Measurements from ENCODE around the gene DOK5.
"Not testable (repeated sequence)": the region's sequence is repeated elsewhere in the genome, so short reads cannot be mapped to it uniquely, and the experiment has no call there.

Gene DOK5

GRCh38 chr20:54475334-54476168 lies at the start of gene DOK5:
Gene DOK5 (plus strand): TSS chr20:54475593. CDS start chr20:54475947, 354 bp downstream.
- no peak for DNase-seq

- no peak for DNase-seq
These were observed 46.0 kb upstream of the DOK5 start for GRCh38 chr20:54429364-54429763.

- DNase-seq: no peak
These were observed 44.0 kb upstream of the DOK5 start for GRCh38 chr20:54431156-54431944.

GRCh38 chr20:54432966-54433365 lies 42.4 kb upstream of the DOK5 start:
- no peak for DNase-seq

DNA sequence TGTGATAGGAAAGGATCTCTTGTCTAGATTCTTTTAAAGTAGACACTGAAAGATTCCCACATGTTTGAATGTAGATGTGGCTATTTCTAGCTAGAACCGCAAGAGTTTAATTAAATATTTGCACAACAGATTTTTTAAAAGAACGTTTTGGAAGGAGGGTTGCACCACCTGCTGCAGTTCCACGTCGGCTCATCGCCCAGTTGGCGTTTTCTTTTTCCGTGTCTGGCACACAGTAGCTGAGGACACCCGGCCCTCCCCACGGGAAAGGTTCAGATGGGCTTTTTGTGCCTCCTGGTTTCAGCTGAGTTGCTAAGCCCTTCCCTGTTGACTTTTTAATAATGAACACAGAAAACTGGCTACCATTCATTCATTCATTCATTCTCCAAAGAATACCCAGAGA lies 41.8 kb upstream of the DOK5 start:
- no peak for DNase-seq

DNA sequence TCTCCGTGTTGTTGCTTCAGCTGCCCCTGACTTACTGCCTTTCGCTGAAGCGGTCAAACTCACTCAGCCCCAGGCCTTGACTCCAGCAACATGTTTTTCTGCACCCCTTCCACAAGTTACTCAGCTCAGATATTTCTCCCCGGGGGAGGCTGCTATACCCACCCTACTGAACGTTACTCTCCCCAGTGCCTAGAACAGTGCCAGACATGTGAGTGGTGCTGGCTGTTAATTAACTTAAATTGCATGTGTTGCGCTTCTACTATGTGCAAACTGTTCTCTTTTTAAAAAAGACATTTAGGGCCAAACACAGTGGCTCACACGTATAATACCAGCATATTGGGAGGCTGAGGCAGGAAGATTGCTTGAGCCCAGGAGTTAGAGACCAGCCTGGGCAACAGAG lies 41.2 kb upstream of the DOK5 start:
- DNase-seq: no peak

DNA sequence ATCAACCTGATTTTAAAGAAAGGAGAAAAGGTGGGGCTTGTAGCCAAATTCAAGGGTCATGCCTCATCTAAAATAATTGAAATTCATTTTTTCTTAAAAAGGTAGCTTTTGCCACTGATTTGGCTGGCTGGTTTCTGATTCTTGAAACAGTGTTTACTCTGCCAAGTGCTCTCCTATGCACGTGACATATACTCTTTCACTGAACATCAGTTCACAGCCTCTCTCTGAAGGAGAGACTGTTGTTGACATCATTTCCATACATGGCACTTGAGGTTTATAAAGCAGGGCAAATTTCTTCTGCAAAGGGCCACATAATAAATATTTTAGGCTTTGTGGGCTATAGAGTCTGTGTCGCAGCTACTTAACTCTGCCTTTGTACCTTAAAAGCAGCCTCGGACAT lies 40.4 kb upstream of the DOK5 start:
- DNase-seq: no peak

- DNase-seq: not testable (repeated sequence)
These were observed 39.0 kb upstream of the DOK5 start for GRCh38 chr20:54436410-54436809.

- DNase-seq: no peak
These were observed 37.2 kb upstream of the DOK5 start for GRCh38 chr20:54438166-54438565.

DNA sequence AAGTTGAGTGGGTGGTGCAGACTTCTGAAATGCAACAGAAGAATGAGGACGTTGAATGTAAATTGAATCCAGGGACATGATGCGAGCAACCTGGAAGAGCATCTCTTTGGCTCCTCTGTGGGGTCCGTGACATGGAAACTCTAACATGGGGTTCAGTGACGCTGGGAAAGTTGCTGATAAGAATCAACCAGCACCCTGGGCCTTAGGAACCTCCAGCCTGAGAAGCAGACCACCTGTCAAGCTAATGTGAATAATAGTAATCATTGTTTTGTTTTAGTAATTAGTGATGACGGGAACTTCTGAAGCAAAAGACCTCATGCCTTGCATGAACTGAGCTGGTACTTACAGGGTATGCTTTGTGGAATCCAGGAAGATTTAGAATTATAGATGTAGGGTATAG lies 25.2 kb upstream of the DOK5 start:
- DNase-seq: no peak

- no peak for DNase-seq
These were observed 24.2 kb upstream of the DOK5 start for GRCh38 chr20:54451171-54451570.

DNA sequence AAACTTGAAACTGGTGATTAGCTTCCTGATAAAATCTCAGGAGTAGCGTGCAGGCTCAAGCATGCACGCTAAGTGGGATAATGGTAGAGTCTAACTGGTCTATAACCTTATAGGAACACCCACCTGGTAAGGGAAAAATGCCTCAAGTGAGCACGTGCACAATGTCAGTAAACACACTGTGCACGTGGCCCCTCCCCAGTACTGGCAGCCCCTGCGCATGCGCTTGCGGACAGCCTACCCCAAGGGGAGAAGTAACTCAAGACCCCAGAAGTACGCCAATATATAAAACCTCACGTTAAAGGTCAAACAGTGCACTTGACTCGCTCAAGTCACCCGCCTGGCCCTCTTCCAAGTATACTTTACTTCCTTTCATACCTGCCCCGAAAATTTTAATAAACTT lies 23.1 kb upstream of the DOK5 start:
- no peak for DNase-seq

- DNase-seq: no peak
These were observed 20.4 kb upstream of the DOK5 start for GRCh38 chr20:54454982-54455381.

GRCh38 chr20:54456423-54456822 lies 19.0 kb upstream of the DOK5 start:
- no peak for DNase-seq

- DNase-seq: no peak
These were observed 18.4 kb upstream of the DOK5 start for GRCh38 chr20:54456961-54457360.

DNA sequence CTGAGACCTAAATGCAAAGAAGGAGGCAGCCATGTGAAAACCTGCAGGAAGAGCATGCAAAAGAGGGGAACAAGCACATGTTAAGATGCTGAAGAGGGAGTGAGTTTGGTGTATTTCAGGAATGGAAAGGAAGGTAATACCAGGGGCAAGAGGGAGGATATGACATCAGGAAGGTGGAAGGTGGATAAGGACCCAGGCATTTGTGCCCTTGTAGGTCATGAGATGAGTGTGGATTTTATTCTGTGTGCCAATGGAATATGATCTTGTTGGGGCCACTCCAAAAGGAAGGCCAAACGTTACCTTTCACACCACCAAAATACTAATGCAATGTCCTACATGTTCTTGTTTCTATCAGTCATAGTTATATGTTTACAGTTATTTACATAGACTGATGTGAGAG lies 17.2 kb upstream of the DOK5 start:
- DNase-seq: no peak

DNA sequence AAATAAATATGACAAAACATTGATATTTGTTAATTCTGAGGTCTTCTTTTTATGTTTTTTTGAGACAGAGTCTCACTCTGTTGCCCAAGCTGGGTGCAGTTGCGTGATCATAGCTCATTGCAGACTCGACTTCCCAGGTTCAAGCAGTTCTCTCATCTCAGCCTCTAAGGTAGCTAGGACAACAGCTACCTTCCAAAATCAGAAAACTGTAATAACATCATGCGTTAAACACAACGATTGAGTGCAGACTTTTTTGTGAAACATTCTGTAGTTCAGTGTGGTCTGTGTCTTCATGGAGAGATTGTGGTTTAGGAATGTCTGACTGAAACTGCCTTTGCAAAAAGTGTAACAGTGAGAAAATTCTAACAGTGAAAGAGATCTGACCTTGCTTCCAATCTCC lies 16.1 kb upstream of the DOK5 start:
- DNase-seq: no peak

- DNase-seq: no peak
These were observed 11.4 kb upstream of the DOK5 start for GRCh38 chr20:54464003-54464402.

DNA sequence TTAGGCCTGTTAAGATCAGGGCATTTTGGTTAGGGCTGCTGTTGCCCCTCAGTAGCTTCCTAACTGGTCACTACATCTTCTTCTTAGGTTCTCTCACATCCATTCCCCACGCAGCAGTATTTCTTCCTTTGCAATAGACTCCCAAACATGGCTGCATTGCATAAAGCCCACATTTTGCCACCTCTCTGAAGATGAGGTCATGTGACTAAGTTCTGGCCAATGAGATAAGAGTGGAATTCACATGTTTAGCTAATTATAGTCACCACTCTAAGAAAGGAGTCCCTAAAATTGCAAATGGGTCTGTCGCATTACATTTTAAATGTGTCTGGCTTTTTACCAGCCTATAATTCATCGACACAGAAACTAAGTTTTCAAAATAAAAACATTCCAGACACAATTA lies 9.3 kb upstream of the DOK5 start:
- DNase-seq: no peak

DNA sequence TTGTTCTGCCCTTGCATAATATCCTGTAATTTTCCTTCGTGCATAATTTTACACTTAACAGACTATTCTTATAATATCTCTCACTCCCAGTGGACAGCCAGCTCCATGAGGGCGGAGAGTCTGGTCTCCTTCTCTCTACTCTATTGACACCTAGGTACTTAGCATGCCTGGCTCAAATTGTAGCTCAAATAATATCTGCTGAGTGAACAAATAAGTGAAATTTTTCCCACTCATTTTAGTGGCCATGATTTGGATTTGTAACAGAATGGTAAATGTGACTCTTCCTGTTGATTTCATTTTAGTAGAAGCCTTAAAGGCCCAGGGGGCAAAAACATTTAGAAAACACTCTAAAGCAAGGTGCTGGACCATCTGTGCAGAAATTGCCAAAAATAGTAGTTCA lies 7.8 kb upstream of the DOK5 start:
- no peak for DNase-seq

DNA sequence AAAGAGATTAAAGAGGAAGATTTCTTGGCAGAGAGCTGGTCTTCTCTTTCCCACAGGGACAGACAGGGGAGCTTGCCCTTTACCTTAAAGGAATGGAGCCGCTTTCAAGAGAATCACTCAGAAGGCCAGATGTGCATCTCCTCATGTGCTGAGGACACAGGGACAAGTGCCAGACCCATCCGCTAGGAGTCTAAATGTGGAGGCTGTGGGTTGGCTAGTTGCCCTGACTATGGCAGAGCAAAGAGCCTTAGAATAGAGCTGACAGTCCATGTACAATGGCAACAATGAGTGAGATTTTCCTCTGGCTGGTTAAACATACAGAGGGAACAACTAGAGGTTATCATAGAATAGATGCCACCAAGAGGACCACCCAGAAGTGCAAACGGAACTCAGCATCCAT lies 7.3 kb upstream of the DOK5 start:
- no peak for DNase-seq

DNA sequence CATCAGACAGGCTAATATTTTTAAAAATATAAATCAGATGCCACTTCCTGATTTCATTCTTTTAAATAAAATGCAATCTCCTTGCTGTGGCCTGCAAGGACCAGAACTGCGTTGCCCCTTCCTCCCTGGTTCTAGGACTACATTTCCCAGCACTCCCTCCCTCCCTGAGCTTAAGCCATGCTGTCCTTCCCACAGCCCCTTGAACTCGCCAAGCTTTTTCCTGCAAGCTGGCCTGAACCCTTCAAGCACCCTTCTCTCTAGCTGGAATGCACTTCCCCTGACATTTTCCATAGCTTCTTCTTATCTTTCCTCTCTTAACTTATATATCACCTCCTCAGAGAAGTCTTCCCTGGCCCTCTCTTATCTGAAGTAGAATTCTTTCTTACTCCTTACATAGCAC lies 6.1 kb upstream of the DOK5 start:
- no peak for DNase-seq

GRCh38 chr20:54469952-54470351 lies 5.4 kb upstream of the DOK5 start:
- no peak for DNase-seq

DNA sequence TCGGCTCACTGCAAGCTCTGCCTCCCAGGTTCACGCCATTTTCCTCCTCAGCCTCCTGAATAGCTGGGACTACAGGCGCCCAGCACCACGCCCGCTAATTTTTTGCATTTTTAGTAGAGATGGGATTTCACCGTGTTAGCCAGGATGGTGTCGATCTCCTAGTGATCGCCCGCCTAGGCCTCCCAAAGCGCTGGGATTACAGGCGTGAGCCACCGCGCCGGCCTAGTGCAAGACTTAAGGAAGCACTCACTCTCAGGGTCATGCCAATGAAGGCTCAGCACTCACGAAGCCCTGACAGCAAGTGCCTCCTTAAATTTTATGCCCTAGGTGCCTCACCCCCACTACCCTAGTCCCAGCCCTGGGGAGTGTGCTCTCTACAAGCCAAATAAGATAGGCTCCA lies 4.7 kb upstream of the DOK5 start:
- no peak for DNase-seq

All from bone marrow (tissue), 2 donors.